Measurements from ENCODE around the gene NOD2. TPM values are rescaled to one million over a fixed set of nuclear protein-coding genes. Genes with fewer than 3 reads are reported as not detected.

The NOD2 gene
- total and polyA plus RNA-seq, 2 donors (not counting 1 experiment from before 2014, with no cell fraction given): 0.50 TPM; not detected in 1

GRCh38 chr16:50670476-50670875, 22.9 kb upstream of the NOD2 start:
- H3K4me1 ChIP-seq (ENCODE audit: control insufficient read depth, extremely low read depth, insufficient read depth, low read length): no peaks in the 10 kb centered on the region
- DNase-seq (ENCODE audit: low read depth in 2 of 2): no peak
- H2AFZ ChIP-seq (ENCODE audit: low read length): no peak overlapping the region
- TF ChIP-seq EZH2 (IDR thresholded peaks at IDR 0.05; ENCODE audit: low read length, missing control alignments) (no peak), CTCF (conservative IDR thresholded peaks at IDR 0.05 in 1 of 2, IDR thresholded peaks at IDR 0.05 in 1 of 2; ENCODE audit: low read depth in 1 of 2, low read length in 2 of 2) (no peak)
- H3K79me2 ChIP-seq (ENCODE audit: control insufficient read depth, insufficient read depth, low read length): no peaks in the 10 kb centered on the region
- no peak overlapping the region for H3K27ac ChIP-seq (ENCODE audit: insufficient read depth, low read length)
- no peaks in the 10 kb centered on the region for H3K36me3 ChIP-seq (ENCODE audit: control insufficient read depth, insufficient read depth, low read length)
- no peak overlapping the region for H3K9ac ChIP-seq (ENCODE audit: insufficient read depth, low read length)
- H4K20me1 ChIP-seq (ENCODE audit: control insufficient read depth, extremely low read depth, insufficient read depth, low read length): no peaks in the 10 kb centered on the region
- no peak overlapping the region for H3K4me2 ChIP-seq (ENCODE audit: extremely low read depth, insufficient read depth, low read length)
- H3K27me3 ChIP-seq (ENCODE audit: control insufficient read depth, insufficient read depth, low read length): no peaks in the 10 kb centered on the region
- peaks cover 2% of the 10 kb centered on the region for H3K9me3 ChIP-seq (ENCODE audit: control insufficient read depth, insufficient read depth, low read depth, low read length)
- no peak overlapping the region for H3K4me3 ChIP-seq (replicated peaks in 1 of 4; ENCODE audit: control extremely low read depth in 1 of 4, insufficient read depth in 1 of 4, low read depth in 3 of 4, low read length in 4 of 4)

- Histone ChIP-seq H4K20me1 (ENCODE audit: control insufficient read depth, extremely low read depth, insufficient read depth, low read length) (no peaks in the 10 kb centered on the region), H3K9ac (ENCODE audit: insufficient read depth, low read length) (no peak overlapping the region), H3K27me3 (ENCODE audit: control insufficient read depth, insufficient read depth, low read length) (no peaks in the 10 kb centered on the region), H2AFZ (ENCODE audit: low read length) (no peak overlapping the region), H3K4me3 (replicated peaks in 1 of 4; ENCODE audit: control extremely low read depth in 1 of 4, insufficient read depth in 1 of 4, low read depth in 3 of 4, low read length in 4 of 4) (no peak overlapping the region), H3K36me3 (ENCODE audit: control insufficient read depth, insufficient read depth, low read length) (no peaks in the 10 kb centered on the region), H3K9me3 (ENCODE audit: control insufficient read depth, insufficient read depth, low read depth, low read length) (peaks cover 2% of the 10 kb centered on the region), H3K27ac (ENCODE audit: insufficient read depth, low read length) (no peak overlapping the region), H3K4me1 (ENCODE audit: control insufficient read depth, extremely low read depth, insufficient read depth, low read length) (no peaks in the 10 kb centered on the region), H3K4me2 (ENCODE audit: extremely low read depth, insufficient read depth, low read length) (no peak overlapping the region), H3K79me2 (ENCODE audit: control insufficient read depth, insufficient read depth, low read length) (no peaks in the 10 kb centered on the region)
- TF ChIP-seq EZH2 (IDR thresholded peaks at IDR 0.05; ENCODE audit: low read length, missing control alignments) (no peak), CTCF (conservative IDR thresholded peaks at IDR 0.05 in 1 of 2, IDR thresholded peaks at IDR 0.05 in 1 of 2; ENCODE audit: low read depth in 1 of 2, low read length in 2 of 2) (peak; percentile 51 to 54)
- peak in 1 of 2 donors; percentile 39 for DNase-seq (ENCODE audit: low read depth in 2 of 2)
Observed at GRCh38 chr16:50671644-50672260, 21.7 kb upstream of the NOD2 start.

- DNase-seq (ENCODE audit: low read depth in 2 of 2): no peak
- H3K9ac ChIP-seq (ENCODE audit: insufficient read depth, low read length): no peak overlapping the region
- no peaks in the 10 kb centered on the region for H3K4me1 ChIP-seq (ENCODE audit: control insufficient read depth, extremely low read depth, insufficient read depth, low read length)
Observed at GRCh38 chr16:50673496-50674275, 19.7 kb upstream of the NOD2 start.

More at GRCh38 chr16:50673496-50674275, 19.7 kb upstream of the NOD2 start:
- Histone ChIP-seq H3K4me2 (ENCODE audit: extremely low read depth, insufficient read depth, low read length) (no peak overlapping the region), H3K4me3 (replicated peaks in 1 of 4; ENCODE audit: control extremely low read depth in 1 of 4, insufficient read depth in 1 of 4, low read depth in 3 of 4, low read length in 4 of 4) (no peak overlapping the region), H3K27ac (ENCODE audit: insufficient read depth, low read length) (no peak overlapping the region), H3K79me2 (ENCODE audit: control insufficient read depth, insufficient read depth, low read length) (no peaks in the 10 kb centered on the region), H3K27me3 (ENCODE audit: control insufficient read depth, insufficient read depth, low read length) (no peaks in the 10 kb centered on the region), H3K36me3 (ENCODE audit: control insufficient read depth, insufficient read depth, low read length) (no peaks in the 10 kb centered on the region), H2AFZ (ENCODE audit: low read length) (no peak overlapping the region), H4K20me1 (ENCODE audit: control insufficient read depth, extremely low read depth, insufficient read depth, low read length) (no peaks in the 10 kb centered on the region), H3K9me3 (ENCODE audit: control insufficient read depth, insufficient read depth, low read depth, low read length) (peaks cover 2% of the 10 kb centered on the region)
- no peak for TF ChIP-seq EZH2 (IDR thresholded peaks at IDR 0.05; ENCODE audit: low read length, missing control alignments)
- TF ChIP-seq CTCF (conservative IDR thresholded peaks at IDR 0.05 in 1 of 2, IDR thresholded peaks at IDR 0.05 in 1 of 2; ENCODE audit: low read depth in 1 of 2, low read length in 2 of 2): no peak
